GM13976 (cell line): ENCODE results near the gene NT5C3B.
"Not testable (repeated sequence)": the region's sequence is repeated elsewhere in the genome, so short reads cannot be mapped to it uniquely, and the experiment has no call there.

Experiments
- DNase-seq: peaks from one replicate; pipeline ENCODE4 v3.0.0; 2012; ENCODE audit warnings: low spot score
- in situ Hi-C: fragments of 300-500 bp; cut with MboI; formaldehyde crosslinking; loops from one replicate; pipeline ENCODE4 v1.12.0; 2022; ENCODE audit warnings: low sequenced_read_pairs, mixed read lengths, inconsistent platforms; ENCODE audit not compliant: unreplicated experiment
- TF ChIP-seq, protein P1 (sequence below): IDR thresholded peaks from 2 replicates; pipeline ENCODE4 v1.5.1; 2012; ENCODE audit warnings: borderline replicate concordance, mild to moderate bottlenecking; ENCODE audit not compliant: insufficient read depth; ENCODE audit errors: extremely low read depth, missing control alignments, control extremely low read depth

NT5C3B gene

DNA sequence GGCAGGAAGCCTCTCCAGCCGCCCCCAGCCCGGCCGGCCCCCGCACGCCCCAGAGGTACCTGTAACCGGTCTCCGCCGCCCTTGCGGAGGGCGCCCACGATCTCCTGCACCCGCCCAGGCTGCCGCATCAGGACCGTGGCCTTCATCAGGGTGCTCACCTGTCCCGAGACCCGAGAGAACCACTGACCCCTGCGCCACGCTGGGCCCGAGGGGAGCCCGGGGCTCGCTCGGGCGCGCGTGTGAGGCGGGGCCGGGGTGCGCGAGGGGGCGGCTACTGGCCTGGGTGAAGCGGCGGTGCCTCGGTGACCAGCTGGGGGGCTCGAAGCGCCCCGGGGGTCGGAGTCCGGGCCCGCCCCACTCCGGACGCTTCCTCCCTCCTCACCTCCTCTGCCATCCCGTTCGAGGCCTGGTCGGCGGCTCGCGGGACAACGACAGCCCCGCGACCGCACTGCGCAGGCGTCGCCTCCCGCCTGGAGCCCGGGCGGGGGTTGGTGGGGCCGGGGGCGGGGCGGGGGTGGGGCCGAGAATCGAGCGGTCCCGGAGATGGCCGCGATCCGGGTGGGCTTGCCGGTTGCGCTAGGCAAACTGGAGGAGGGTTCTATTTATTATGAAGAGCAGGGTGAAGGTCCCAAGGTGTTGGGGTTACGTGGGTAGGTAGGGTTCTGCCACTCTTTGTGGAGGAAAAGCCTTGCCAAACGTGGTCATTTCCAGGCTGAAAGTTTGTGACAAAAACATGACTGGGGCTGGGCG is at the start of gene NT5C3B:
Gene NT5C3B (minus strand): TSS at position 433 of the 750 bp plus-strand sequence. CDS start 39 bp downstream, at position 394.
- in situ Hi-C loops, result no loop called here
- DNase-seq, result peak; percentile 90
- TF ChIP-seq, protein P1, sequence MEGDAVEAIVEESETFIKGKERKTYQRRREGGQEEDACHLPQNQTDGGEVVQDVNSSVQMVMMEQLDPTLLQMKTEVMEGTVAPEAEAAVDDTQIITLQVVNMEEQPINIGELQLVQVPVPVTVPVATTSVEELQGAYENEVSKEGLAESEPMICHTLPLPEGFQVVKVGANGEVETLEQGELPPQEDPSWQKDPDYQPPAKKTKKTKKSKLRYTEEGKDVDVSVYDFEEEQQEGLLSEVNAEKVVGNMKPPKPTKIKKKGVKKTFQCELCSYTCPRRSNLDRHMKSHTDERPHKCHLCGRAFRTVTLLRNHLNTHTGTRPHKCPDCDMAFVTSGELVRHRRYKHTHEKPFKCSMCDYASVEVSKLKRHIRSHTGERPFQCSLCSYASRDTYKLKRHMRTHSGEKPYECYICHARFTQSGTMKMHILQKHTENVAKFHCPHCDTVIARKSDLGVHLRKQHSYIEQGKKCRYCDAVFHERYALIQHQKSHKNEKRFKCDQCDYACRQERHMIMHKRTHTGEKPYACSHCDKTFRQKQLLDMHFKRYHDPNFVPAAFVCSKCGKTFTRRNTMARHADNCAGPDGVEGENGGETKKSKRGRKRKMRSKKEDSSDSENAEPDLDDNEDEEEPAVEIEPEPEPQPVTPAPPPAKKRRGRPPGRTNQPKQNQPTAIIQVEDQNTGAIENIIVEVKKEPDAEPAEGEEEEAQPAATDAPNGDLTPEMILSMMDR, result no peak

DNA sequence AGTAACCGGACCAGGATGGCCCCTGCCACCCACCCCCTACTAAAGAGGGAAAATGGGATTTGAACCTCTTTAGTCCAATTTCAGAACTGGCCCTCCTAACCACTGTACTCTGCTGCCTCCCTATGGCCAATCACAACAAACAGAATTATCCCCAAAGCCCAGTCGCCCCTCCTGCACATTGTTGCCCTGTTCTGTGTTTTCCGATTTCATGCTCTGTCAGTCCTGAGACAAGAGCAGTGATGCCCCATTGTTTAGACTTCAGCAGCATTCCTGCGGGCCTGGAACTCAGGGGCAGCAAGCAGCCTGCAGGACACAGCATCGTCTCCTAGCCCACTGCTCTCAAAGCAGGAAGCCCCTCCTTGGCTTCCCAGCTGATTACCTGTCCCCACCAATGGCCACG is 49.7 kb upstream of the NT5C3B start:
- TF ChIP-seq, protein P1, result peak; percentile 1

DNA sequence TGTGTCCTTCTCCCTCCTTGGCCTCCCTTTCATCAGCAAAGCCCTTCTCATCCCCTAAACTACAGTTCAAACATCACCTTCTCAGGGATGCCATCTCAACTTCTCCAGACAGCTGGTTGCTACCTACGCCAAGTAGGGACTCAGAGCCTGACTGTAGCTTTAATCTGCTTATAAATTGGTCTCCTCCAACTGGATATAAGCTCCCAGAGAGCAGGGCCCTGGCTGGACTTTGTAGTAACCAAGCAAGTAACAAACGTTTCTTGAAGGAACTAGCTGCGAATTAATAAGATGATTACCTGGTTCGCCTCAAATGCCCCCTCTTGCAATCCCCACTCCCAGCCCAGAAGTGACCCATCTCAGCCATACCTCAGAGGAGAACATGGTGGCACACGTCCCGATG is 46.7 kb upstream of the NT5C3B start:
- no peak for DNase-seq
- in situ Hi-C loops, result no loop called here
- TF ChIP-seq, protein P1, result no peak

More for the DNA sequence above, 49.7 kb upstream of the NT5C3B start:
- no peak for DNase-seq
- in situ Hi-C loops, result no loop called here

DNA sequence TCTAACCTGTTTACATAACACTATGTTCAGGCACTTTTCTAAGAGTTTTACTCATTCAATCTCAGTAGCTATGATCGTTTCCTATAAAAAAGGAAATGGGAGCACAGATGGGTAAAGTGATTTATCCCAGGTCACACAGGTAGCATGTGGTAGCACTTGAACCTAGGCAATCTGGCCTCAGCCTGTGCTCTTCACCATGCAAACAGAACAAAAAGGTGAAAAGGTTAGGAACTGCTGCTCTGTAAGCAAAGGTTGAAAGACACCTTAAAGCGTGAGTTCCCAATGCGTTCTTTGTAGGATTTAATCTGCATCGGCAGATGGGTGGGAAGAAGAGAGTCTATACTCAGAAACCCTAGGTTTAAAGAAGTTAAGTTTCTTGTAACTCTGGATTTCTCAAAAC is 44.1 kb upstream of the NT5C3B start:
- in situ Hi-C loops, result no loop called here
- DNase-seq, result no peak
- TF ChIP-seq, protein P1, result no peak

GRCh38 chr17:41874293-41874670 is 38.2 kb upstream of the NT5C3B start:
- DNase-seq, in situ Hi-C loops: not testable (repeated sequence)

DNA sequence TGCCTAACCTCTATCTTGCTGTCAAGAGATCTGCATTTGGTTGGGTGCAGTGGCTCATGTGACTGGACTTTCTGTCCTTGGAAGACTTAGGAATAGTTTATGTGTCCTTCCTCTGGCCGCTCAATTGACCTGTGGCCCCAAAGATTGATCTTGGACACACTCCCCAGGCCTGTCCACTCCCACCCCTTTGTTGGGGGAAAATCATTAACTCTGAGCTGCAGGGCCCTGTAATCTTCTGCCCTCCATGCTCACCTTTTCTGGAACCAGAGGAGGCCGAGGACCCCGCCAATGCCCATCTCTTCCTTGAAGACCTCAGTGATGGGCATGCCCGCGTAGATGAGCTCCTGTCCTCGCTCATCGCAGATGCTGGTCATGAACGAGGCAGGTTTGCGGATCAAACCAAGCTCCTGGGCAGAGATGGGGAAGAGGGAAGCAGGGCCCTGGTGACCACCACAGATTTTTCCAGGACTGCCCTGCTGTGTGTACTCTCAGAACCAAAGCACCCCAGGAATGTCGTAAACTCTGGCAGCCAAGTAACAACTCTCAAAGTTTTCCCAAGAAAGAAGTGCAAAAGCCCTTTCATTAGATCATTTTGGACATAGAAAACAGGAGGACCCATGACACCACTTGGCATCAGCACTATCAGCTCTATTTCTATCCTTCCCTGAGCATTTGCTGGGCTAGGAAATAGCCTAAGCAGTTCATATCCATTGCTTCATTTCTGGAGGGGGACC is 37.7 kb upstream of the NT5C3B start:
- TF ChIP-seq, protein P1, result no peak
- in situ Hi-C loops, result no loop called here
- DNase-seq, result no peak

GRCh38 chr17:41871789-41872188 is 35.8 kb upstream of the NT5C3B start:
- in situ Hi-C loops, result no loop called here
- DNase-seq, result no peak
- TF ChIP-seq, protein P1, result no peak
